ENCODE results near the gene PPM1H. TPM values are rescaled to one million over a fixed set of nuclear protein-coding genes. Genes with fewer than 3 reads are reported as not detected.

The PPM1H gene
- total RNA-seq, 1 experiment from 2014 or later: 37.1 TPM

DNA sequence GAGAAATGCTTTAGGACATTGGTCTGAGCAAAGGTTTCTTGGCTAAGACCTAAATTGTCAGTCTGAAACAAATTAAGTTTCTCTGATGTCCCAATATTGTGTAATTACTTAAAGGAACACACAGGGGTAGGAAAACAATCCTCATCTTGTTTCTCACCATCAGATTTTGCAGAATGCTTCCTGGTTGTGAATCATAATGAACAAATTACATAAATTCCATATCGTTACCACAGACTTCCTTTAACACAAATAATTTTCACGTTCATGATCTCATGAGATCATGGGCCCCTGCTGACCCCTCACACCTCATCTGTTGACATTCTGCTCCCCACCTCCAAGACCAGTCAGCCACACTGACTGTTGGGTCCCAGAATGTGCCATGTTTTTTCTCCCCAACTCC, 274.2 kb downstream of the PPM1H start:
- no peak overlapping the region for H3K4me3 Mint-ChIP-seq
- TF ChIP-seq, protein P1, sequence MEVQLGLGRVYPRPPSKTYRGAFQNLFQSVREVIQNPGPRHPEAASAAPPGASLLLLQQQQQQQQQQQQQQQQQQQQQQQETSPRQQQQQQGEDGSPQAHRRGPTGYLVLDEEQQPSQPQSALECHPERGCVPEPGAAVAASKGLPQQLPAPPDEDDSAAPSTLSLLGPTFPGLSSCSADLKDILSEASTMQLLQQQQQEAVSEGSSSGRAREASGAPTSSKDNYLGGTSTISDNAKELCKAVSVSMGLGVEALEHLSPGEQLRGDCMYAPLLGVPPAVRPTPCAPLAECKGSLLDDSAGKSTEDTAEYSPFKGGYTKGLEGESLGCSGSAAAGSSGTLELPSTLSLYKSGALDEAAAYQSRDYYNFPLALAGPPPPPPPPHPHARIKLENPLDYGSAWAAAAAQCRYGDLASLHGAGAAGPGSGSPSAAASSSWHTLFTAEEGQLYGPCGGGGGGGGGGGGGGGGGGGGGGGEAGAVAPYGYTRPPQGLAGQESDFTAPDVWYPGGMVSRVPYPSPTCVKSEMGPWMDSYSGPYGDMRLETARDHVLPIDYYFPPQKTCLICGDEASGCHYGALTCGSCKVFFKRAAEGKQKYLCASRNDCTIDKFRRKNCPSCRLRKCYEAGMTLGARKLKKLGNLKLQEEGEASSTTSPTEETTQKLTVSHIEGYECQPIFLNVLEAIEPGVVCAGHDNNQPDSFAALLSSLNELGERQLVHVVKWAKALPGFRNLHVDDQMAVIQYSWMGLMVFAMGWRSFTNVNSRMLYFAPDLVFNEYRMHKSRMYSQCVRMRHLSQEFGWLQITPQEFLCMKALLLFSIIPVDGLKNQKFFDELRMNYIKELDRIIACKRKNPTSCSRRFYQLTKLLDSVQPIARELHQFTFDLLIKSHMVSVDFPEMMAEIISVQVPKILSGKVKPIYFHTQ (CRISPR knock-in tag; IDR thresholded peaks at IDR 0.05): no peak
- TF ChIP-seq TEAD4 (CRISPR knock-in tag; IDR thresholded peaks at IDR 0.05): no peak
- TF ChIP-seq, protein P2, sequence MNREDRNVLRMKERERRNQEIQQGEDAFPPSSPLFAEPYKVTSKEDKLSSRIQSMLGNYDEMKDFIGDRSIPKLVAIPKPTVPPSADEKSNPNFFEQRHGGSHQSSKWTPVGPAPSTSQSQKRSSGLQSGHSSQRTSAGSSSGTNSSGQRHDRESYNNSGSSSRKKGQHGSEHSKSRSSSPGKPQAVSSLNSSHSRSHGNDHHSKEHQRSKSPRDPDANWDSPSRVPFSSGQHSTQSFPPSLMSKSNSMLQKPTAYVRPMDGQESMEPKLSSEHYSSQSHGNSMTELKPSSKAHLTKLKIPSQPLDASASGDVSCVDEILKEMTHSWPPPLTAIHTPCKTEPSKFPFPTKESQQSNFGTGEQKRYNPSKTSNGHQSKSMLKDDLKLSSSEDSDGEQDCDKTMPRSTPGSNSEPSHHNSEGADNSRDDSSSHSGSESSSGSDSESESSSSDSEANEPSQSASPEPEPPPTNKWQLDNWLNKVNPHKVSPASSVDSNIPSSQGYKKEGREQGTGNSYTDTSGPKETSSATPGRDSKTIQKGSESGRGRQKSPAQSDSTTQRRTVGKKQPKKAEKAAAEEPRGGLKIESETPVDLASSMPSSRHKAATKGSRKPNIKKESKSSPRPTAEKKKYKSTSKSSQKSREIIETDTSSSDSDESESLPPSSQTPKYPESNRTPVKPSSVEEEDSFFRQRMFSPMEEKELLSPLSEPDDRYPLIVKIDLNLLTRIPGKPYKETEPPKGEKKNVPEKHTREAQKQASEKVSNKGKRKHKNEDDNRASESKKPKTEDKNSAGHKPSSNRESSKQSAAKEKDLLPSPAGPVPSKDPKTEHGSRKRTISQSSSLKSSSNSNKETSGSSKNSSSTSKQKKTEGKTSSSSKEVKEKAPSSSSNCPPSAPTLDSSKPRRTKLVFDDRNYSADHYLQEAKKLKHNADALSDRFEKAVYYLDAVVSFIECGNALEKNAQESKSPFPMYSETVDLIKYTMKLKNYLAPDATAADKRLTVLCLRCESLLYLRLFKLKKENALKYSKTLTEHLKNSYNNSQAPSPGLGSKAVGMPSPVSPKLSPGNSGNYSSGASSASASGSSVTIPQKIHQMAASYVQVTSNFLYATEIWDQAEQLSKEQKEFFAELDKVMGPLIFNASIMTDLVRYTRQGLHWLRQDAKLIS (CRISPR knock-in tag; IDR thresholded peaks at IDR 0.05; ENCODE audit: borderline replicate concordance): no peak
- TF ChIP-seq, protein P3, sequence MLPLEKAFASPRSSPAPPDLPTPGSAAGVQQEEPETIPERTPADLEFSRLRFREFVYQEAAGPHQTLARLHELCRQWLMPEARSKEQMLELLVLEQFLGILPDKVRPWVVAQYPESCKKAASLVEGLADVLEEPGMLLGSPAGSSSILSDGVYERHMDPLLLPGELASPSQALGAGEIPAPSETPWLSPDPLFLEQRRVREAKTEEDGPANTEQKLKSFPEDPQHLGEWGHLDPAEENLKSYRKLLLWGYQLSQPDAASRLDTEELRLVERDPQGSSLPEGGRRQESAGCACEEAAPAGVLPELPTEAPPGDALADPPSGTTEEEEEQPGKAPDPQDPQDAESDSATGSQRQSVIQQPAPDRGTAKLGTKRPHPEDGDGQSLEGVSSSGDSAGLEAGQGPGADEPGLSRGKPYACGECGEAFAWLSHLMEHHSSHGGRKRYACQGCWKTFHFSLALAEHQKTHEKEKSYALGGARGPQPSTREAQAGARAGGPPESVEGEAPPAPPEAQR (CRISPR knock-in tag; IDR thresholded peaks at IDR 0.05): no peak
- no peak for TF ChIP-seq GABPB1 (CRISPR knock-in tag; IDR thresholded peaks at IDR 0.05)
- TF ChIP-seq EMX1 (CRISPR knock-in tag; IDR thresholded peaks at IDR 0.05): no peak
- no peak for TF ChIP-seq GRHL2 (CRISPR knock-in tag; IDR thresholded peaks at IDR 0.05; ENCODE audit: insufficient replicate concordance, severe bottlenecking)
- no peak for TF ChIP-seq SMAD3 (CRISPR knock-in tag; IDR thresholded peaks at IDR 0.05; ENCODE audit: borderline replicate concordance)
- no peak for TF ChIP-seq ELF4 (CRISPR knock-in tag; IDR thresholded peaks at IDR 0.05; ENCODE audit: low read depth)
- TF ChIP-seq, protein P4, sequence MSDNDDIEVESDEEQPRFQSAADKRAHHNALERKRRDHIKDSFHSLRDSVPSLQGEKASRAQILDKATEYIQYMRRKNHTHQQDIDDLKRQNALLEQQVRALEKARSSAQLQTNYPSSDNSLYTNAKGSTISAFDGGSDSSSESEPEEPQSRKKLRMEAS (CRISPR knock-in tag; IDR thresholded peaks at IDR 0.05): no peak
- TF ChIP-seq CBFB (CRISPR knock-in tag; IDR thresholded peaks at IDR 0.05; ENCODE audit: low read depth): no peak
- TF ChIP-seq, protein P5, sequence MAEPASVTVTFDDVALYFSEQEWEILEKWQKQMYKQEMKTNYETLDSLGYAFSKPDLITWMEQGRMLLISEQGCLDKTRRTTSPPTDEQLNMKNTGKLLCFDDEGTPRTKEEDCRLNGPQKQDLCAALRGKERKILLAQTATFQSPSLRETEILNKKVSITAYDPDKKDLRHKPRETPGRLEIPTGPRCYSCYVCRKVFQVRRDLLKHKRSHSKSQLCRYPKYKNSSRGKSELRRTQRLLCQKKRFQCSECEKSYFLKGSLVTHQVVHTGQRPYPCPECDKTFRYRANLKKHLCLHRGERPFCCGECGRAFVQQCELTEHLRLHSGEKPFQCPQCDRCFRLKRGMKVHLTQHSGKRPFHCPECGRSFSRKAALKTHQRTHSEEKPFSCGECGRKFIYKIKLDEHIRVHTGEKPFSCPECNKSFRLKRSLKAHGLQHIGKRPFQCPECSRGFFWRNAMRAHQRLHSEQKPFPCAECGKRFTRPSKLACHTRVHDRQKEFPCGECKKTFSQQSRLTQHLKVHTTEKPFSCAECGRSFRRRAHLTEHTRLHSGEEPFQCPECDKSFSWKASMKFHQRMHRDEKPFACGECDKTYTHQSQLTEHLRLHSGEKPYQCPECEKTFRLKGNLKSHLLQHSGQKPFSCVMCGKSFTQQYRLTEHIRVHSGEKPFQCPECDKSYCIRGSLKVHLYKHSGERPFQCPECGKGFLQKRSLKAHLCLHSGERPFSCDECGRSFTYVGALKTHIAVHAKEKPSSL (CRISPR knock-in tag; conservative IDR thresholded peaks at IDR 0.05): no peak
- DNase-seq (ENCODE audit: low spot score) (no peak), ATAC-seq (no peak)
- H3K4me1 Mint-ChIP-seq: peaks cover 74% of the 10 kb centered on the region
- H3K27ac Mint-ChIP-seq: peak overlapping the region; percentile 97
- POLR2A ChIA-PET: no interaction called here
- peaks cover 8% of the 10 kb centered on the region for H3K27me3 Mint-ChIP-seq (ENCODE audit: low read depth)
- CTCF ChIA-PET: no interaction called here
- H3K9me3 Mint-ChIP-seq: no peaks in the 10 kb centered on the region
- peaks cover 11% of the 10 kb centered on the region; the same call in 1 of the 2 replicates for H3K36me3 Mint-ChIP-seq

DNA sequence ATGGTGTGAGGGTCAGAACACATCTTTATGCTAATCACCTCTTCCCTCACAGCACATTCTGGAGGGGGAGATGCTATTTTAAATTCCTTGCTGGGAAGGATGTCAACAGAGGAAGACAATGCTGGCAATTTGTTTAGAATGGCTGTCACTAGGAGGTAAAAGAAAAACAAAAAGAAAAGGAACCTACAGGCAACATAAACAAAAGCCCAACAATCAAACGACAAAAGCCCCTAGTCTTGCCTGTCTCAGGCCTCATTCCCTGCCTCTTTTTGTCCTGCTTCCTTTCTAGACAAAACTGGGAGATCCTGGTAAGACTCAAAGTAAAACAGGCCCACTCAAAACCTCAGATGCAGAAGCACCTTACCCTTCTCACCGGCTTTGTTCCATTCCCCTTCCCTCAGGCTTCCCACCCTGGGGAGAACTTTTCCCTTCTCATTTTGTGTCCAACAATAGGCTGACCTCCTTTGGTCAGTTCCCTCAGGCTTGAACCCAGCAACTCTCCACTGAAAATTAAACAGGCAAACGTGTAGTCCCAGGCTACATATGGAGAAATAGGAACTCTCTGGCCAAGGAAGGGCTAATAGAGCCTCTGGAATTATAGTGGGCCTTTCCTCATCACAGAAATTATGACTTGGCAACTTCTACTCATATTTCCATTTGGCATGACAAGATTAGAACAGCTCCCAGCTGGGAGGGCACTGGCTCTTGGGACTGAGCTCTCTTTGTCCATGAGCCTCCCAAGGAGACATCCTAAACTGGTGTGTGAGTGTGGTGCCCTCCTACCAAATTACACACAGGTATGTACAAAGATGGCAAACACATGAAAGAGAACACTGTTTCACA, 275.3 kb downstream of the PPM1H start:
- ChIA-PET POLR2A (interaction anchor here (0.6 kb wide), 1 partner anchor 111 kb away, joined by 3 read pairs; no protein-coding TSS in a partner anchor), CTCF (interaction anchor here (0.7 to 1.7 kb wide), 3 partner anchors 8 to 78 kb away, joined by 3 to 6 read pairs (median 3); no protein-coding TSS in a partner anchor)
- DNase-seq (ENCODE audit: low spot score): no peak
- H3K9me3 Mint-ChIP-seq: no peaks in the 10 kb centered on the region
- peaks cover 11% of the 10 kb centered on the region; the same call in 1 of the 2 replicates for H3K36me3 Mint-ChIP-seq
- H3K27me3 Mint-ChIP-seq (ENCODE audit: low read depth): peaks cover 18% of the 10 kb centered on the region
- H3K4me3 Mint-ChIP-seq: peak overlapping the region; percentile 44
- peak; percentile 80 for ATAC-seq
- peak overlapping the region; percentile 99 for H3K27ac Mint-ChIP-seq
- H3K4me1 Mint-ChIP-seq: peaks cover 81% of the 10 kb centered on the region
- TF ChIP-seq JAZF1 (CRISPR knock-in tag; IDR thresholded peaks at IDR 0.05) (no peak), FOXK1 (CRISPR knock-in tag; IDR thresholded peaks at IDR 0.05) (peak; percentile 92), TEAD4 (CRISPR knock-in tag; IDR thresholded peaks at IDR 0.05) (no peak)
- TF ChIP-seq, protein P6, sequence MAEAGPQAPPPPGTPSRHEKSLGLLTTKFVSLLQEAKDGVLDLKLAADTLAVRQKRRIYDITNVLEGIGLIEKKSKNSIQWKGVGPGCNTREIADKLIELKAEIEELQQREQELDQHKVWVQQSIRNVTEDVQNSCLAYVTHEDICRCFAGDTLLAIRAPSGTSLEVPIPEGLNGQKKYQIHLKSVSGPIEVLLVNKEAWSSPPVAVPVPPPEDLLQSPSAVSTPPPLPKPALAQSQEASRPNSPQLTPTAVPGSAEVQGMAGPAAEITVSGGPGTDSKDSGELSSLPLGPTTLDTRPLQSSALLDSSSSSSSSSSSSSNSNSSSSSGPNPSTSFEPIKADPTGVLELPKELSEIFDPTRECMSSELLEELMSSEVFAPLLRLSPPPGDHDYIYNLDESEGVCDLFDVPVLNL (CRISPR knock-in tag; IDR thresholded peaks at IDR 0.05; ENCODE audit: borderline replicate concordance, low read depth): no peak
- TF ChIP-seq, protein P7, sequence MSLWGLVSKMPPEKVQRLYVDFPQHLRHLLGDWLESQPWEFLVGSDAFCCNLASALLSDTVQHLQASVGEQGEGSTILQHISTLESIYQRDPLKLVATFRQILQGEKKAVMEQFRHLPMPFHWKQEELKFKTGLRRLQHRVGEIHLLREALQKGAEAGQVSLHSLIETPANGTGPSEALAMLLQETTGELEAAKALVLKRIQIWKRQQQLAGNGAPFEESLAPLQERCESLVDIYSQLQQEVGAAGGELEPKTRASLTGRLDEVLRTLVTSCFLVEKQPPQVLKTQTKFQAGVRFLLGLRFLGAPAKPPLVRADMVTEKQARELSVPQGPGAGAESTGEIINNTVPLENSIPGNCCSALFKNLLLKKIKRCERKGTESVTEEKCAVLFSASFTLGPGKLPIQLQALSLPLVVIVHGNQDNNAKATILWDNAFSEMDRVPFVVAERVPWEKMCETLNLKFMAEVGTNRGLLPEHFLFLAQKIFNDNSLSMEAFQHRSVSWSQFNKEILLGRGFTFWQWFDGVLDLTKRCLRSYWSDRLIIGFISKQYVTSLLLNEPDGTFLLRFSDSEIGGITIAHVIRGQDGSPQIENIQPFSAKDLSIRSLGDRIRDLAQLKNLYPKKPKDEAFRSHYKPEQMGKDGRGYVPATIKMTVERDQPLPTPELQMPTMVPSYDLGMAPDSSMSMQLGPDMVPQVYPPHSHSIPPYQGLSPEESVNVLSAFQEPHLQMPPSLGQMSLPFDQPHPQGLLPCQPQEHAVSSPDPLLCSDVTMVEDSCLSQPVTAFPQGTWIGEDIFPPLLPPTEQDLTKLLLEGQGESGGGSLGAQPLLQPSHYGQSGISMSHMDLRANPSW (CRISPR knock-in tag; conservative IDR thresholded peaks at IDR 0.05; ENCODE audit: low read depth): no peak

All from WTC11 (cell line).